A549 (cell line): ENCODE results near the gene MPPE1.

ENCODE experiments used
- CHD4 ChIP-seq: fragments of 200-600 bp; sonication (generic); IDR thresholded peaks from 2 replicates; pipeline ENCODE4 v1.6.1; 2016; ENCODE audit warnings: antibody characterized with exemption, mild to moderate bottlenecking, borderline replicate concordance
- KDM1A ChIP-seq: fragments of 200-600 bp; sonication (generic); IDR thresholded peaks from 2 replicates; pipeline ENCODE4 v1.6.1; 2016; ENCODE audit warnings: low read depth, mild to moderate bottlenecking
- MAFK ChIP-seq: fragments of 450-650 bp; IDR thresholded peaks from 2 replicates; pipeline ENCODE4 v1.6.1; 2014; ENCODE audit not compliant: partially characterized antibody
- MYC ChIP-seq: IDR thresholded peaks from 2 replicates; pipeline ENCODE4 v1.6.1; 2012; ENCODE audit warnings: mild to moderate bottlenecking, inconsistent platforms, low read length, improper control_type of control experiment, borderline replicate concordance
- POLR2A ChIP-seq: IDR thresholded peaks from 2 replicates; pipeline ENCODE4 v1.6.1; 2012; ENCODE audit warnings: mild to moderate bottlenecking, low read length
- SREBF2 ChIP-seq: fragments of 450-650 bp; IDR thresholded peaks from 2 replicates; pipeline ENCODE4 v1.6.1; 2014; ENCODE audit warnings: mild to moderate bottlenecking, moderate library complexity

DNA sequence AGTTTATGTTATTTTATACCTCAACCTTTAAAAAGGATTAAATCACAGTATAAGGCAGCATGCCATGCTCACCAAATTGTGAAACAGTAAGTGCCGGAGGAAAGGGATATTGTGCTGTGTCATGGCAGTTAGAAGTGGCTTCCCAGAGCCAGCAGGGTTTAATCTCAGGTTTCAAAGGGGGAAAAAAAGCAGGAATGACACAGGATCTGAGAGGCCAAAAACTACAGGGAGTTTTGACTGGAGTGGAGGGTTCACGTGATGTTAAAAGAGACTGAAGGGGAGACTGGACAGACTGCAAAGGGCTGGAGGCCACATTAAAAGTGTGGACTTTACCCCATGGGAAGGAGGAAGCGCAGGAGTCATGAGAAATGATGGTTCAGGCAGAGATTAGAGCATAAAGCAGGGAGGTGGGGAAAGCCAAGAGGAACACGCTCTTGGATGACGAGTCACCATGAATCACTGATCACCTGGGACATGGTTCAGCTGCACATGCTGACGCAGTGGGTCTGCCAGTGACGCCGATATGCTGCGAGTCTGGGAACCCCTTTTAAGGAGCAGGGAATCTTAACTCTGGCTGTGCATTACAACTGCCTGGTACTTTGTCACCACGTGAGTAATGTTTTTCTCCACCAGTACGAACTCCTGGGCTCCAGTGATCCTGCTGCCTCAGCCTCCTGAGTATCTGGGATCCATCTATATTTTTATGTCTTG lies 50.8 kb downstream of the MPPE1 start:
- TF ChIP-seq POLR2A (peak; percentile 33; the same call in 1 of the 2 replicates), SREBF2 (no peak), CHD4 (no peak), MAFK (peak; percentile 99), KDM1A (no peak), MYC (no peak)
